ENCODE results near the gene DFFB.

DFFB gene

GRCh38 chr1:3922201-3922725 is 65.0 kb downstream of the DFFB start (continued):
- no peak for TF ChIP-seq ZNF518A (tag by site-specific recombination; conservative IDR thresholded peaks at IDR 0.05; ENCODE audit: low read depth)
- no peak for TF ChIP-seq ZNF548 (tag by site-specific recombination; IDR thresholded peaks at IDR 0.05)
- no peak for TF ChIP-seq ZSCAN18 (tag by site-specific recombination; IDR thresholded peaks at IDR 0.05)
- TF ChIP-seq MEIS1 (CRISPR knock-in tag; IDR thresholded peaks at IDR 0.05; ENCODE audit: borderline replicate concordance) = no peak
- no peak for TF ChIP-seq ZNF677 (tag by site-specific recombination; IDR thresholded peaks at IDR 0.05)

- ChIA-PET POLR2A (no interaction called here), CTCF (no interaction called here)
- TF ChIP-seq MYNN (tag by site-specific recombination; IDR thresholded peaks at IDR 0.05; ENCODE audit: borderline replicate concordance) (peak; percentile 58; the same call in 1 of the 2 replicates), ZNF830 (tag by site-specific recombination; IDR thresholded peaks at IDR 0.05; ENCODE audit: low read depth) (no peak)
- TF ChIP-seq, protein P1, sequence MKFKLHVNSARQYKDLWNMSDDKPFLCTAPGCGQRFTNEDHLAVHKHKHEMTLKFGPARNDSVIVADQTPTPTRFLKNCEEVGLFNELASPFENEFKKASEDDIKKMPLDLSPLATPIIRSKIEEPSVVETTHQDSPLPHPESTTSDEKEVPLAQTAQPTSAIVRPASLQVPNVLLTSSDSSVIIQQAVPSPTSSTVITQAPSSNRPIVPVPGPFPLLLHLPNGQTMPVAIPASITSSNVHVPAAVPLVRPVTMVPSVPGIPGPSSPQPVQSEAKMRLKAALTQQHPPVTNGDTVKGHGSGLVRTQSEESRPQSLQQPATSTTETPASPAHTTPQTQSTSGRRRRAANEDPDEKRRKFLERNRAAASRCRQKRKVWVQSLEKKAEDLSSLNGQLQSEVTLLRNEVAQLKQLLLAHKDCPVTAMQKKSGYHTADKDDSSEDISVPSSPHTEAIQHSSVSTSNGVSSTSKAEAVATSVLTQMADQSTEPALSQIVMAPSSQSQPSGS (tag by site-specific recombination; IDR thresholded peaks at IDR 0.05; ENCODE audit: low read depth) = no peak
- Histone ChIP-seq H3K4me1 (ENCODE audit: control insufficient read depth, insufficient read depth, low read length) (no peaks in the 10 kb centered on the region), H3K27ac (ENCODE audit: extremely low read depth, low read depth, low read length) (no peak overlapping the region), H3K36me3 (ENCODE audit: control insufficient read depth in 2 of 2, insufficient read depth in 1 of 2, low read length in 2 of 2) (no peaks in the 10 kb centered on the region), H3K4me3 (ENCODE audit: low read depth, low read length) (no peak overlapping the region), H3K9me3 (ENCODE audit: control insufficient read depth, insufficient read depth, low read depth, low read length) (no peaks in the 10 kb centered on the region)
Measured at GRCh38 chr1:3922851-3923250, 65.6 kb downstream of the DFFB start.

GRCh38 chr1:3923378-3924185 is 66.3 kb downstream of the DFFB start:
- CTCF ChIA-PET = no interaction called here
- no peak for TF ChIP-seq ZNF510 (tag by site-specific recombination; IDR thresholded peaks at IDR 0.05; ENCODE audit: insufficient replicate concordance)
- TF ChIP-seq ZNF133 (tag by site-specific recombination; IDR thresholded peaks at IDR 0.05) = no peak
- no peak for TF ChIP-seq ZNF548 (tag by site-specific recombination; IDR thresholded peaks at IDR 0.05)
- TF ChIP-seq GLI2 (tag by site-specific recombination; IDR thresholded peaks at IDR 0.05; ENCODE audit: borderline replicate concordance, low read depth) = no peak
- TF ChIP-seq GFI1B (tag by site-specific recombination; IDR thresholded peaks at IDR 0.05) = no peak
- TF ChIP-seq ZNF449 (tag by site-specific recombination; IDR thresholded peaks at IDR 0.05) = no peak
- TF ChIP-seq ZNF600 (tag by site-specific recombination; IDR thresholded peaks at IDR 0.05) = no peak
- TF ChIP-seq ZNF571 (tag by site-specific recombination; IDR thresholded peaks at IDR 0.05) = no peak
- TF ChIP-seq ZNF776 (tag by site-specific recombination; IDR thresholded peaks at IDR 0.05; ENCODE audit: borderline replicate concordance) = no peak
- TF ChIP-seq ZNF26 (tag by site-specific recombination; IDR thresholded peaks at IDR 0.05) = no peak
- no peak for TF ChIP-seq ZSCAN16 (tag by site-specific recombination; IDR thresholded peaks at IDR 0.05)
- no peak for TF ChIP-seq ZNF747 (tag by site-specific recombination; IDR thresholded peaks at IDR 0.05)
- TF ChIP-seq ZNF549 (tag by site-specific recombination; IDR thresholded peaks at IDR 0.05) = no peak
- no peak for TF ChIP-seq HOXC10 (CRISPR knock-in tag; IDR thresholded peaks at IDR 0.05)

More at GRCh38 chr1:3923378-3924185, 66.3 kb downstream of the DFFB start:
- no peak overlapping the region for H3K27ac ChIP-seq (ENCODE audit: extremely low read depth, low read depth, low read length)
- POLR2A ChIA-PET = no interaction called here
- no peaks in the 10 kb centered on the region for H3K36me3 ChIP-seq (ENCODE audit: control insufficient read depth in 2 of 2, insufficient read depth in 1 of 2, low read length in 2 of 2)
- H3K4me1 ChIP-seq (ENCODE audit: control insufficient read depth, insufficient read depth, low read length) = no peaks in the 10 kb centered on the region
- no peaks in the 10 kb centered on the region for H3K9me3 ChIP-seq (ENCODE audit: control insufficient read depth, insufficient read depth, low read depth, low read length)
- no peak overlapping the region for H3K4me3 ChIP-seq (ENCODE audit: low read depth, low read length)

All from HEK293 (cell line).